ENCODE measurements around the gene FHIT. TPM values are rescaled to one million over a fixed set of nuclear protein-coding genes. Genes with fewer than 3 reads are reported as not detected.
A peak's percentile ranks its signal among the peaks of the same experiment; 100 is the strongest.

Gene FHIT
- total RNA-seq, 2 experiments from 2014 or later: 7.6 to 7.9 TPM

- ATAC-seq: no peak
These were observed 1114.7 kb downstream of the FHIT start for GRCh38 chr3:60136601-60137000.

GRCh38 chr3:60135474-60135873 is 1115.8 kb downstream of the FHIT start:
- CTCF ChIA-PET: interaction anchor here (1.2 to 1.4 kb wide), 2 partner anchors 57 to 278 kb away, joined by 3 to 4 read pairs; no protein-coding TSS in a partner anchor
- no peak for TF ChIP-seq CTCF (IDR thresholded peaks at IDR 0.05)
- POLR2A ChIA-PET: no interaction called here

More at GRCh38 chr3:60136601-60137000, 1114.7 kb downstream of the FHIT start:
- Mint-ChIP-seq H3K36me3 (ENCODE audit: low read depth) (no peaks in the 10 kb centered on the region), H3K27me3 (no peaks in the 10 kb centered on the region), H3K4me3 (no peak overlapping the region), H3K4me1 (ENCODE audit: low read depth) (peaks cover 6% of the 10 kb centered on the region), H3K27ac (no peak overlapping the region), H3K9me3 (no peaks in the 10 kb centered on the region)
- ChIA-PET POLR2A (no interaction called here), CTCF (no interaction called here)
- intact Hi-C loops (cut with micrococcal nuclease): no loop called here
- TF ChIP-seq CTCF (IDR thresholded peaks at IDR 0.05): no peak
- DNase-seq: no peak

GRCh38 chr3:60133269-60134162 is 1117.7 kb downstream of the FHIT start:
- H3K9me3 Mint-ChIP-seq: peaks cover 2% of the 10 kb centered on the region

More at GRCh38 chr3:60135474-60135873, 1115.8 kb downstream of the FHIT start:
- H3K27ac Mint-ChIP-seq: no peak overlapping the region
- no peaks in the 10 kb centered on the region for H3K9me3 Mint-ChIP-seq
- ATAC-seq (no peak), DNase-seq (no peak)
- no peak overlapping the region for H3K4me3 Mint-ChIP-seq
- H3K27me3 Mint-ChIP-seq: no peaks in the 10 kb centered on the region
- H3K4me1 Mint-ChIP-seq (ENCODE audit: low read depth): peaks cover 8% of the 10 kb centered on the region
- intact Hi-C loops (cut with micrococcal nuclease): no loop called here
- H3K36me3 Mint-ChIP-seq (ENCODE audit: low read depth): no peaks in the 10 kb centered on the region

GRCh38 chr3:60131618-60132017 is 1119.6 kb downstream of the FHIT start:
- H3K27ac Mint-ChIP-seq: no peak overlapping the region

More at GRCh38 chr3:60133269-60134162, 1117.7 kb downstream of the FHIT start:
- Mint-ChIP-seq H3K4me3 (no peak overlapping the region), H3K27me3 (no peaks in the 10 kb centered on the region), H3K27ac (no peak overlapping the region), H3K4me1 (ENCODE audit: low read depth) (peaks cover 5% of the 10 kb centered on the region), H3K36me3 (ENCODE audit: low read depth) (no peaks in the 10 kb centered on the region)
- intact Hi-C loops (cut with micrococcal nuclease): no loop called here
- CTCF ChIA-PET: interaction anchor here (1.4 to 1.6 kb wide), 2 partner anchors 11 to 276 kb away, joined by 3 to 7 read pairs; no protein-coding TSS in a partner anchor
- DNase-seq (no peak), ATAC-seq (no peak)
- no peak for TF ChIP-seq CTCF (IDR thresholded peaks at IDR 0.05)
- POLR2A ChIA-PET: no interaction called here

More at GRCh38 chr3:60131618-60132017, 1119.6 kb downstream of the FHIT start:
- H3K36me3 Mint-ChIP-seq (ENCODE audit: low read depth): no peaks in the 10 kb centered on the region
- TF ChIP-seq CTCF (IDR thresholded peaks at IDR 0.05): no peak
- H3K4me1 Mint-ChIP-seq (ENCODE audit: low read depth): peaks cover 5% of the 10 kb centered on the region
- DNase-seq: no peak
- POLR2A ChIA-PET: interaction anchor here (1.0 kb wide), 1 partner anchor 37 kb away, joined by 3 read pairs; no protein-coding TSS in a partner anchor
- peak; percentile 55 for ATAC-seq
- intact Hi-C loops (cut with micrococcal nuclease): no loop called here
- H3K27me3 Mint-ChIP-seq: no peaks in the 10 kb centered on the region
- peaks cover 6% of the 10 kb centered on the region for H3K9me3 Mint-ChIP-seq
- CTCF ChIA-PET: no interaction called here
- no peak overlapping the region for H3K4me3 Mint-ChIP-seq

All from activated CD8-positive, alpha-beta T cell treated with anti-CD3 and anti-CD28 coated beads for 36 hours (primary cell).